CD14-positive monocyte (primary cell): ENCODE measurements around the gene OR6C2. TPM values are rescaled to one million over a fixed set of nuclear protein-coding genes. Genes with fewer than 3 reads are reported as not detected.

ENCODE experiments used
- DNase-seq, 3 donors: peaks; one replicate each; pipeline ENCODE4 v3.0.0-alpha.2; 2011 to 2022
- H2AFZ ChIP-seq: 2 replicates; pipeline ENCODE4 v1.6.0; 2012; ENCODE audit warnings: mild to moderate bottlenecking, low read depth, low read length, inconsistent platforms; ENCODE audit not compliant: insufficient read depth, poor library complexity, severe bottlenecking
- H3K27ac ChIP-seq, 2 donors: 1 replicate in 1 of 2; 2 replicates in 1 of 2; pipeline ENCODE4 v1.5.1; 2012 to 2013; ENCODE audit warnings: low read length in 2 of 2, control low read depth in 1 of 2, inconsistent platforms in 1 of 2, low read depth in 1 of 2, mild to moderate bottlenecking in 1 of 2
- H3K27me3 ChIP-seq, 2 donors: one replicate each; pipeline versions ENCODE4 v1.6.0 to v1.6.1; 2011 to 2013; ENCODE audit warnings: low read length in 2 of 2; ENCODE audit not compliant: control insufficient read depth in 2 of 2, insufficient read depth in 2 of 2
- H3K36me3 ChIP-seq, 2 donors: replicated peaks in 1 of 2; 1 replicate in 1 of 2; 2 replicates in 1 of 2; pipeline versions ENCODE4 v1.5.1 to v1.6.1; 2012 to 2013; ENCODE audit warnings: low read length in 2 of 2, control low read depth in 1 of 2, inconsistent platforms in 1 of 2, mild to moderate bottlenecking in 1 of 2; ENCODE audit not compliant: insufficient read depth in 2 of 2, control insufficient read depth in 1 of 2
- H3K4me1 ChIP-seq, 2 donors: 1 replicate in 1 of 2; 2 replicates in 1 of 2; pipeline versions ENCODE4 v1.5.1 to v1.6.1; 2012 to 2013; ENCODE audit warnings: low read length in 2 of 2, control low read depth in 1 of 2, inconsistent platforms in 1 of 2, mild to moderate bottlenecking in 1 of 2, moderate library complexity in 1 of 2; ENCODE audit not compliant: insufficient read depth in 2 of 2, control insufficient read depth in 1 of 2
- H3K4me2 ChIP-seq: replicated peaks from 2 replicates; pipeline ENCODE3; 2012; ENCODE audit warnings: low read length, moderate library complexity, mild to moderate bottlenecking; ENCODE audit not compliant: poor library complexity, severe bottlenecking; ENCODE audit errors: extremely low read depth
- H3K4me3 ChIP-seq, 3 experiments: fragments of 200-600 bp in 1 of 3; sonication (generic) in 1 of 3; replicated peaks in 1 of 3; 1 replicate in 2 of 3; 2 replicates in 1 of 3; pipeline ENCODE4 v1.5.1; 2011 to 2013; ENCODE audit warnings: low read length in 3 of 3, mild to moderate bottlenecking in 3 of 3, control low read depth in 2 of 3, low read depth in 2 of 3, inconsistent platforms in 1 of 3, moderate library complexity in 1 of 3
- H3K79me2 ChIP-seq: 2 replicates; pipeline ENCODE4 v1.6.0; 2012; ENCODE audit warnings: mild to moderate bottlenecking, control low read depth, inconsistent platforms, low read length, moderate library complexity; ENCODE audit not compliant: insufficient read depth
- H3K9ac ChIP-seq: 2 replicates; pipeline ENCODE4 v1.6.0; 2017; ENCODE audit warnings: low read length, mild to moderate bottlenecking; ENCODE audit not compliant: insufficient read depth, poor library complexity, severe bottlenecking
- H3K9me3 ChIP-seq, 2 donors: replicated peaks in 1 of 2; 1 replicate in 1 of 2; 2 replicates in 1 of 2; pipeline versions ENCODE4 v1.5.1 to v1.6.1; 2012 to 2013; ENCODE audit warnings: low read length in 2 of 2, control low read depth in 1 of 2; ENCODE audit not compliant: control insufficient read depth in 1 of 2, insufficient read depth in 1 of 2
- H4K20me1 ChIP-seq: 2 replicates; pipeline ENCODE4 v1.6.0; 2012; ENCODE audit warnings: mild to moderate bottlenecking, low read length, control low read depth, moderate library complexity; ENCODE audit not compliant: insufficient read depth
- H3K27ac Mint-ChIP-seq, 7 donors: one replicate each; pipeline ENCODE4 v1.8.0; 2020; ENCODE audit warnings: mild to moderate bottlenecking in 7 of 7, mixed read lengths in 7 of 7, moderate library complexity in 6 of 7, inconsistent platforms in 2 of 7
- H3K27me3 Mint-ChIP-seq, 3 donors: one replicate each; pipeline ENCODE4 v1.8.0; 2021 to 2022; ENCODE audit warnings: low read depth in 3 of 3, mild to moderate bottlenecking in 3 of 3, mixed read lengths in 3 of 3, moderate library complexity in 3 of 3, inconsistent platforms in 1 of 3
- H3K36me3 Mint-ChIP-seq, 2 donors: one replicate each; pipeline ENCODE4 v1.8.0; 2020; ENCODE audit warnings: mixed read lengths in 2 of 2, inconsistent platforms in 1 of 2, mild to moderate bottlenecking in 1 of 2
- H3K4me1 Mint-ChIP-seq: one replicate; pipeline ENCODE4 v1.8.0; 2020; ENCODE audit warnings: mild to moderate bottlenecking, mixed read lengths
- H3K4me3 Mint-ChIP-seq, 2 donors: one replicate each; pipeline ENCODE4 v1.8.0; 2020; ENCODE audit warnings: mild to moderate bottlenecking in 2 of 2, mixed read lengths in 2 of 2, moderate library complexity in 1 of 2
- H3K9me3 Mint-ChIP-seq, 7 donors: one replicate each; pipeline ENCODE4 v1.8.0; 2020 to 2022; ENCODE audit warnings: mixed read lengths in 7 of 7, mild to moderate bottlenecking in 6 of 7, moderate library complexity in 6 of 7, inconsistent platforms in 2 of 7
- CTCF ChIP-seq: fragments of 200-600 bp; IDR thresholded peaks from one replicate; pipeline ENCODE4 v1.8.0; 2022; ENCODE audit warnings: antibody characterized with exemption, mild to moderate bottlenecking
- WGBS: methylation state at CpG from one replicate; pipeline ENCODE4 v1.1.5; 2013; ENCODE audit warnings: missing lambda C conversion rate; ENCODE audit not compliant: insufficient coverage; 5-methylcytosine and 5-hydroxymethylcytosine counted together
- intact Hi-C, 2 donors: fragments of 100-400 bp; cut with micrococcal nuclease; formaldehyde crosslinking; loops; one replicate each; pipeline versions ENCODE4 v1.15.0 to v1.15.1; 2023
- polyA minus RNA-seq: library from RNA; depleted of rRNA, polyadenylated mRNA; stranded (reverse); fragments of >200 nt; gene quantifications from 2 replicates; pipeline ENCODE4 v1.2.3, GENCODE V29; 2012
- polyA plus RNA-seq, 3 donors: library from polyadenylated mRNA; depleted of rRNA in 1 of 3; unstranded in 2 of 3; stranded (reverse) in 1 of 3; fragments of 300-500 nt in 2 of 3; fragments of >200 nt in 1 of 3; fragmentation: Illumina TruSeq in 2 of 3; gene quantifications; 1 replicate in 2 of 3; 2 replicates in 1 of 3; pipeline ENCODE4 v1.2.3, GENCODE V29; 2012 to 2021
- total RNA-seq, 12 experiments: library from RNA in 1 of 12; stranded (reverse) in 1 of 12; fragments of 120-200 nt in 1 of 12; gene quantifications; one replicate each; pipeline ENCODE4 v1.2.4 and lab custom pipeline; 2013 to 2026; ENCODE audit warnings: mixed read lengths in 6 of 12, inconsistent platforms in 1 of 12

Gene OR6C2
- not detected for total RNA-seq (2013)
- polyA plus RNA-seq (under 1 TPM in 1 of 3 donors, not detected in 2; 0.18 TPM), polyA minus RNA-seq (not detected in 2 replicates), total RNA-seq (lab: John Stamatoyannopoulos, UW) (0 to 0.75 (median 0) reads per million in 11 experiments)

GRCh38 chr12:55443776-55444175 is at the start of gene OR6C2:
TSS of gene OR6C2 (plus strand) at chr12:55444076. CDS start at chr12:55452214, 8,138 bp downstream.
- DNase-seq = no peak
- Mint-ChIP-seq H3K27ac (no peak within 1 kb of the TSS), H3K9me3 (peaks cover 11 to 24% (median 17%) of the 10 kb centered on the region in 7 donors), H3K36me3 (no peaks in the 10 kb centered on the region), H3K27me3 (peaks cover 3 to 5% (median 4%) of the 10 kb centered on the region in 3 donors), H3K4me1 (peaks cover 25% of the 10 kb centered on the region), H3K4me3 (no peak within 1 kb of the TSS)
- Histone ChIP-seq H3K79me2 (no peaks in the 10 kb centered on the region), H4K20me1 (no peaks in the 10 kb centered on the region), H3K4me3 (no peak within 1 kb of the TSS), H3K4me1 (peaks cover 15 to 16% of the 10 kb centered on the region in 2 donors), H3K9me3 (peaks cover 8 to 10% of the 10 kb centered on the region in 2 donors), H3K9ac (no peak within 1 kb of the TSS), H3K27me3 (no peaks in the 10 kb centered on the region), H3K36me3 (no peaks in the 10 kb centered on the region), H2AFZ (no peak within 1 kb of the TSS), H3K4me2 (no peak within 1 kb of the TSS), H3K27ac (no peak within 1 kb of the TSS)
- intact Hi-C loops = no loop called here
- WGBS = no CpG with 5 or more reads among the region's 2 CpGs
- TF ChIP-seq CTCF = no peak

- Histone ChIP-seq H3K27ac (no peak overlapping the region), H3K36me3 (no peaks in the 10 kb centered on the region), H3K9ac (no peak overlapping the region), H3K9me3 (no peaks in the 10 kb centered on the region), H3K27me3 (peaks cover 0 to 2% of the 10 kb centered on the region in 2 donors), H3K4me1 (no peaks in the 10 kb centered on the region), H4K20me1 (no peaks in the 10 kb centered on the region), H3K79me2 (no peaks in the 10 kb centered on the region), H3K4me3 (no peak overlapping the region), H2AFZ (no peak overlapping the region), H3K4me2 (no peak overlapping the region)
- no CpG with 5 or more reads among the region's 1 CpG for WGBS
- TF ChIP-seq CTCF = no peak
- Mint-ChIP-seq H3K9me3 (peaks cover 0 to 7% (median 1%) of the 10 kb centered on the region in 7 donors), H3K27me3 (peaks cover 2 to 8% (median 2%) of the 10 kb centered on the region in 3 donors), H3K27ac (no peak overlapping the region), H3K4me1 (no peaks in the 10 kb centered on the region), H3K4me3 (no peak overlapping the region), H3K36me3 (no peaks in the 10 kb centered on the region)
- no peak for DNase-seq
- intact Hi-C loops = no loop called here
Observed at GRCh38 chr12:55396326-55396725, 47.5 kb upstream of the OR6C2 start.
